Choroid plexus epithelial cell (primary cell): ENCODE measurements around the gene HSF4.

Experiments used
- DNase-seq: peaks from one replicate; pipeline ENCODE4 v3.0.0-alpha.2; 2010; ENCODE audit warnings: low read depth
- H3K4me3 ChIP-seq: 2 replicates; pipeline ENCODE4 v1.5.1; 2011; ENCODE audit warnings: low read depth, mild to moderate bottlenecking, control low read depth, low read length, moderate library complexity
- CTCF ChIP-seq: conservative IDR thresholded peaks from 2 replicates; pipeline ENCODE4 v1.5.1; 2011; ENCODE audit warnings: low read depth, mild to moderate bottlenecking, control low read depth, inconsistent platforms, low read length, moderate library complexity

The HSF4 gene

GRCh38 chr16:67208154-67208896 lies 43.8 kb downstream of the HSF4 start:
- no peak overlapping the region for H3K4me3 ChIP-seq
- no peak for DNase-seq
- no peak for TF ChIP-seq CTCF

GRCh38 chr16:67209565-67209964 lies 45.0 kb downstream of the HSF4 start:
- DNase-seq, result no peak
- H3K4me3 ChIP-seq, result no peak overlapping the region
- no peak for TF ChIP-seq CTCF

- TF ChIP-seq CTCF, result no peak
- no peak for DNase-seq
- no peak overlapping the region for H3K4me3 ChIP-seq
Observed at GRCh38 chr16:67210069-67210937, 45.8 kb downstream of the HSF4 start.

GRCh38 chr16:67211674-67212073 lies 47.1 kb downstream of the HSF4 start:
- TF ChIP-seq CTCF, result no peak
- no peak for DNase-seq
- H3K4me3 ChIP-seq, result no peak overlapping the region

- no peak overlapping the region for H3K4me3 ChIP-seq
- no peak for TF ChIP-seq CTCF
- DNase-seq, result no peak
Observed at GRCh38 chr16:67212766-67213165, 48.2 kb downstream of the HSF4 start.

- H3K4me3 ChIP-seq, result no peak overlapping the region
- no peak for TF ChIP-seq CTCF
- no peak for DNase-seq
Observed at GRCh38 chr16:67213197-67214019, 48.9 kb downstream of the HSF4 start.
